K562 (cell line): ENCODE data around the gene EML1. TPM values are rescaled to one million over a fixed set of nuclear protein-coding genes. Genes with fewer than 3 reads are reported as not detected.

Experiments used
- ATAC-seq: fragments of 200-7000 bp; cut with Tn5 transposase; 3 replicates; pipeline ENCODE4 v1.9.1; 2020; ENCODE audit warnings: moderate library complexity
- BruUV-seq: library from RNA; stranded (reverse); fragments of 400-500 nt; replicated peaks from 2 replicates; lab custom pipeline; 2021; lab: Mats Ljungman, UMichigan
- CTCF ChIA-PET: fragments of 300-600 bp; formaldehyde crosslinking; extraction: SDS; loops from one replicate; lab custom pipeline; 2021; ENCODE audit warnings: low intra/inter-chr PET ratio; lab: Yijun Ruan, JAX
- POLR2A ChIA-PET: fragments of 300-600, 350-650 bp; sonication (Branson Sonifier 250); formaldehyde crosslinking; extraction: SDS; loops from one replicate; lab custom pipeline; 2021; ENCODE audit warnings: antibody characterized with exemption, inconsistent platforms; lab: Yijun Ruan, JAX
- DNase-seq, 4 experiments: peaks; one replicate each; pipeline versions ENCODE4 v3.0.0 to v3.0.0-alpha.2; 2011 to 2018; ENCODE audit warnings: low spot score in 3 of 4, mixed read lengths in 3 of 4; ENCODE audit errors: extremely low read depth in 1 of 4
- FAIRE-seq: peaks from 2 replicates; lab custom pipeline; 2011; peaks lifted over from hg19 to GRCh38; lab: Jason Lieb, UNC
- H2AFZ ChIP-seq: 2 replicates; pipeline ENCODE4 v1.6.0; 2011; ENCODE audit warnings: low read depth, low read length, control low read depth, inconsistent platforms
- H3K27ac ChIP-seq: fragments of 200-600 bp; 3 replicates; pipeline ENCODE4 v1.8.0; 2011; ENCODE audit warnings: low read depth, mild to moderate bottlenecking, control low read depth, inconsistent platforms, low read length, moderate library complexity, mixed read lengths; ENCODE audit errors: extremely low read depth
- H3K27me3 ChIP-seq, 2 experiments: fragments of 300-600 bp in 1 of 2; 2 replicates in 1 of 2; 3 replicates in 1 of 2; pipeline versions ENCODE4 v1.6.0 to v1.8.0; 2011; ENCODE audit warnings: inconsistent platforms in 2 of 2, low read length in 2 of 2, mild to moderate bottlenecking in 1 of 2, mixed read lengths in 1 of 2, moderate library complexity in 1 of 2; ENCODE audit not compliant: control insufficient read depth in 2 of 2, insufficient read depth in 2 of 2
- H3K36me3 ChIP-seq: fragments of 300-600 bp; 3 replicates; pipeline ENCODE4 v1.8.0; 2011; ENCODE audit warnings: mild to moderate bottlenecking, low read length, inconsistent platforms; ENCODE audit not compliant: control insufficient read depth, insufficient read depth
- H3K4me1 ChIP-seq, 2 experiments: fragments of 200-600 bp in 1 of 2; replicated peaks in 1 of 2; 2 replicates in 1 of 2; 3 replicates in 1 of 2; pipeline versions ENCODE4 v1.5.1 to v1.8.0; 2011; ENCODE audit warnings: inconsistent platforms in 2 of 2, low read length in 2 of 2, mild to moderate bottlenecking in 1 of 2, mixed read lengths in 1 of 2, moderate library complexity in 1 of 2; ENCODE audit not compliant: control insufficient read depth in 2 of 2, insufficient read depth in 2 of 2
- H3K4me2 ChIP-seq: 2 replicates; pipeline ENCODE4 v1.6.1; 2011; ENCODE audit warnings: low read length, control low read depth, inconsistent platforms, mixed read lengths; ENCODE audit not compliant: insufficient read depth
- H3K4me3 ChIP-seq: fragments of 200-600 bp; sonication (generic), shearing (Covaris generic); 2 replicates; pipeline ENCODE4 v1.5.1; 2016; ENCODE audit warnings: control low read depth, inconsistent platforms
- H3K79me2 ChIP-seq: fragments of 200-600 bp; 3 replicates; pipeline ENCODE4 v1.8.0; 2011; ENCODE audit warnings: low read length, inconsistent platforms; ENCODE audit not compliant: control insufficient read depth, insufficient read depth
- H3K9ac ChIP-seq, 2 experiments: 2 replicates each; pipeline versions ENCODE4 v1.6.0 to v1.6.1; 2011; ENCODE audit warnings: low read depth in 2 of 2, low read length in 2 of 2, control low read depth in 1 of 2, inconsistent platforms in 1 of 2, mild to moderate bottlenecking in 1 of 2, mixed read lengths in 1 of 2; ENCODE audit not compliant: insufficient read depth in 1 of 2
- H3K9me1 ChIP-seq: one replicate; pipeline ENCODE4 v1.6.0; 2011; ENCODE audit warnings: inconsistent platforms, mild to moderate bottlenecking, low read length, moderate library complexity; ENCODE audit not compliant: control insufficient read depth, insufficient read depth
- H3K9me3 ChIP-seq: replicated peaks from 2 replicates; pipeline ENCODE4 v1.5.1; 2011; ENCODE audit warnings: low read depth, low read length, inconsistent platforms; ENCODE audit not compliant: control insufficient read depth, insufficient read depth
- H4K20me1 ChIP-seq: replicated peaks from 2 replicates; pipeline ENCODE4 v1.6.1; 2011; ENCODE audit warnings: low read length, inconsistent platforms, mixed read lengths; ENCODE audit not compliant: control insufficient read depth, insufficient read depth
- CSDE1 ChIP-seq, 2 experiments: fragments of 450-650 bp; IDR thresholded peaks; 2 replicates each; pipeline ENCODE4 v1.6.1; 2016; ENCODE audit warnings: mild to moderate bottlenecking in 1 of 2
- FOSL1 ChIP-seq: fragments of 200-800 bp; sonication (Bioruptor generic); conservative IDR thresholded peaks from 2 replicates; pipeline ENCODE4 v1.6.1; 2016; ENCODE audit warnings: missing genetic modification characterization, missing compliant biosample characterization
- L3MBTL2 ChIP-seq: fragments of 450-650 bp; IDR thresholded peaks from 2 replicates; pipeline ENCODE4 v1.6.1; 2016; ENCODE audit warnings: mild to moderate bottlenecking, moderate library complexity
- MED1 ChIP-seq: sonication (generic); formaldehyde crosslinking; IDR thresholded peaks from 2 replicates; pipeline ENCODE4 v1.8.1; 2023; ENCODE audit warnings: missing genetic modification reagents, borderline replicate concordance
- POLR3G ChIP-seq: IDR thresholded peaks from 2 replicates; pipeline ENCODE4 v1.6.1; 2011; ENCODE audit not compliant: insufficient read length, insufficient replicate concordance; ENCODE audit errors: extremely low read depth
- WGBS: fragments of 100-300 bp; shearing (Covaris generic); methylation state at CpG from one replicate; pipeline ENCODE4 v1.1.6; 2016; ENCODE audit warnings: low coverage, mixed read lengths; ENCODE audit not compliant: insufficient coverage; ENCODE audit errors: missing lambda C conversion rate; 5-methylcytosine and 5-hydroxymethylcytosine counted together
- in situ Hi-C: fragments of 300-500 bp; cut with MboI; formaldehyde crosslinking; loops from 4 replicates; pipeline ENCODE4 v1.15.0; 2018; ENCODE audit warnings: inconsistent platforms, mixed read lengths
- intact Hi-C: fragments of 100-400 bp; cut with micrococcal nuclease; formaldehyde crosslinking; loops from 2 replicates; pipeline ENCODE4 v1.14.2; 2022
- polyA plus RNA-seq, 8 experiments: library from polyadenylated mRNA; depleted of rRNA in 4 of 8; stranded (reverse) in 5 of 8; unstranded in 3 of 8; fragments of >200 nt; fragmentation: Nextera tagmentation in 2 of 8; fragmentation: Illumina TruSeq in 1 of 8; extraction: Ambion mirVana in 2 of 8; extraction: Trizol in 1 of 8; gene quantifications; 2 replicates each; pipeline versions ENCODE4 v1.2.1 to v1.2.3, GENCODE V29; 2011 to 2014; ENCODE audit warnings: inconsistent platforms in 1 of 8, missing spikeins in 1 of 8
- total RNA-seq, 7 experiments: library from RNA; depleted of rRNA in 6 of 7; stranded (reverse); fragments of >200 nt in 6 of 7; fragmentation: Illumina TruSeq in 2 of 7; extraction: Trizol in 2 of 7; gene quantifications; 2 replicates each; pipeline versions ENCODE4 v1.2.1 to v1.2.3, GENCODE V29; 2011 to 2021; ENCODE audit warnings: low replicate concordance in 1 of 7

The EML1 gene
- total and polyA plus RNA-seq, 9 of the 15 experiments (the other 6 are each of a cell fraction or from before 2014, with no cell fraction given), result 0.01 to 0.35 (median 0.07) TPM; not detected in 2

DNA sequence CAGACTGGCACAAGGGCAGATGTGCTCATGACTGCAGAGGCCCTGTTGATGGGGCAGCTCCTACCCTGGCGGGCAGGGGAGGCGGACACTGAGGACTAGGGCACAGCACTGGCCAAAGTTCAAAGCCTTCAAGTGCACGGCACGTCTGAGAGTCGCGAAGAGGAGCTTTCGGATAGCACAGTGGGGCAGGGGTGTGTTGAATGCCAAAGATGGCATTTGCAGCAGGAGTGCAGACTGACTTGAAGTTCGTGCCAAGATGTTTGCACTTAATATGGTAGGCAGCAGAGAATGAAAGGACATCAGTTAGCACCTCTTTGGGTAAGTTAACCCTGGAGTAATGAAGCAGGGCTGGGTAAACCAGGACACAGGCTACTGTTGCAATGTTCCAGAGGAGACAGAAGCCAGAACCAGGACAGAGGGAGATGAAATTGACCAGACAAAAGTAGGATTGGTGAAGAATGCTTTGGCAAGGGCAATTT, 6.7 kb upstream of the EML1 start (continued):
- TF ChIP-seq POLR3G (no peak), CSDE1 (IDR thresholded peaks at IDR 0.05) (no peak)

DNA sequence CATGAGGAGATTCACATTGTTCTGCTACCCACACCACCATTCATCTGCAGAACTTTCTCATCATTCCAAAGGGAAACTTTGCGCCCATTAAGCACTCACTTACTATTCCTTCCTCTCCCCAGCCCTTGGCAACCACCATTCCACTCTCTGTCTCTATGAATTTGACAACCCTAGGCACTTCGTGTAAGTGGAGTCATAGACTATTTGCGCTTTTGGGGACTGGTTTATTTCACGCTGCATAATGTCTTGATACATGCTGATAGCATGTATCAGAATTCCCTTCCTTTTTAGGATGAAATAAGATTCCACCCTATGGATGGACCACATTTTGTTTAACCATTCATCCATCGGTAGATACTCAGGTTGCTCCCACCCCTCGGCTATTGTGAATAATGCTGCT, 4.5 kb upstream of the EML1 start:
- Histone ChIP-seq H3K27me3 (peaks cover 2 to 10% of the 10 kb centered on the region in 2 experiments; a peak in 3 of 5 replicates), H3K9ac (no peak overlapping the region), H3K4me2 (no peak overlapping the region), H3K9me3 (no peaks in the 10 kb centered on the region), H3K79me2 (no peaks in the 10 kb centered on the region), H3K9me1 (no peaks in the 10 kb centered on the region), H3K4me1 (peaks cover 0 to 12% of the 10 kb centered on the region in 2 experiments; a peak in 3 of 5 replicates), H2AFZ (no peak overlapping the region), H3K4me3 (no peak overlapping the region), H4K20me1 (no peaks in the 10 kb centered on the region), H3K36me3 (no peaks in the 10 kb centered on the region), H3K27ac (no peak overlapping the region)
- DNase-seq (no peak), FAIRE-seq (no peak), ATAC-seq (no peak)
- no peak for TF ChIP-seq L3MBTL2
- TF ChIP-seq FOSL1 (tag), result no peak
- TF ChIP-seq MED1 (CRISPR knock-in tag), result no peak
- in situ Hi-C loops, result no loop called here
- BruUV-seq, result no TSS peak
- 1% methylated on average over 6 of the region's 6 CpGs for WGBS
- ChIA-PET POLR2A (no interaction called here), CTCF (no interaction called here)
- intact Hi-C loops, result no loop called here
